ENCODE data around the gene ITGAL. TPM values are rescaled to one million over a fixed set of nuclear protein-coding genes. Genes with fewer than 3 reads are reported as not detected.

Gene ITGAL
- total and polyA plus RNA-seq, 2 of the 8 experiments (the other 6 are each of a cell fraction or from before 2014, with no cell fraction given) = not detected

DNA sequence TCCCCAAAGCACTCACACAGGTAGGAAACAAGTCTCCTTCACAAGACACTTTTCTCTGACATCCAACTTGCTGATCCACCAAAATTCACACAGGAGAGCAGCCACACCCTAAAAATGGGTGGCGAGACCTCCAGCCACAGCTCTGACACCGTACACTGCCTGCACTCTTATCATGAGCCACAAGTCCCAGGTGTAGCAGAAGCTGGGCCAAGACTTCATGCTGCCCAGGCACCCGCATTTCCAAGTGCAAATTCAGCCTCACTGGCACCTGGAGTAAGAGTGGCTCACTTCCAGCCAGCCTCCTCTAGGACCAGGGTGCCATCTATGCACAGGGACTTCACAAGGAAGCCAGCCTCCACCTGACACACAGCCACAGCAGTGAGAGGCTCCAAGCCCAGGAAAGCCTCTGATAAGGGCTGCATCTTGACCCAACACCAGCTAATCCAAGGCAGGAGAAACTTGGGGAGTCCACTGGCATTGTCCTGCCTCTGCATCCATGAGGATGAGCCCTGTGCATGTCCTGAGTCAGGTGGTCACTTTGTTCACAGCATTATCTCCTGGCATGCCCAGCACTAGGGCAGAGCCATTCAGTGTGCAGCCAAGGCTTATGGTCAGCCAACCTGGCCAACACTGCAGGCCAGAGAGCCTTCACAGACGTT, 56.4 kb downstream of the ITGAL start:
- H2BK120ac ChIP-seq (replicated peaks; ENCODE audit: low read depth, low read length) = no peak overlapping the region
- no peak overlapping the region for H4K91ac ChIP-seq (replicated peaks; ENCODE audit: insufficient read length, low read length)
- 0 out of 2 replicates have a peak overlapping the region, but pooled peaks have one; percentile 83 for H2BK15ac ChIP-seq (ENCODE audit: low read length)
- no peak overlapping the region for H3K4me3 ChIP-seq (ENCODE audit: extremely low read depth in 1 of 4, insufficient read depth in 2 of 4, low read depth in 3 of 4, low read length in 4 of 4)
- no peak overlapping the region; a peak in 1 of 4 replicates for H3K4me2 ChIP-seq (ENCODE audit: insufficient read depth in 1 of 2, low read depth in 2 of 2, low read length in 2 of 2)
- no peak overlapping the region for H3K56ac ChIP-seq (replicated peaks; ENCODE audit: insufficient read length, low read depth, low read length)
- 86% methylated on average over 4 of the region's 4 CpGs; no CpG with 5 or more reads in 1 of the 2 experiments for WGBS, 2 experiments (ENCODE audit: extremely low coverage in 1 of 2, insufficient coverage in 1 of 2, insufficient read length in 1 of 2, insufficient replicate concordance in 2 of 2, low coverage in 1 of 2, low lambda C conversion rate in 2 of 2, missing lambda C conversion rate in 1 of 2)
- peaks cover 0 to 18% (median 2%) of the 10 kb centered on the region in 4 experiments; a peak in 2 of 8 replicates for H3K36me3 ChIP-seq (ENCODE audit: control insufficient read depth in 2 of 4, insufficient read depth in 4 of 4, low read length in 3 of 4)
- H3K18ac ChIP-seq (ENCODE audit: extremely low read depth, low read length) = no peak overlapping the region
- no peak overlapping the region for H3K14ac ChIP-seq (ENCODE audit: insufficient read length)
- H3K23me2 ChIP-seq (ENCODE audit: low read depth, low read length) = peaks cover 2% of the 10 kb centered on the region; the same call in 1 of the 2 replicates
- FAIRE-seq (no peak), DNase-seq (ENCODE audit: low read depth in 1 of 2, low spot score in 2 of 2) (no peak)
- no peak overlapping the region for H3K23ac ChIP-seq (ENCODE audit: insufficient read length)
- no peaks in the 10 kb centered on the region for H3K9me3 ChIP-seq (ENCODE audit: insufficient read depth in 2 of 2, low read depth in 1 of 2, low read length in 1 of 2)
- H3K4me1 ChIP-seq (replicated peaks in 1 of 4; ENCODE audit: control insufficient read depth in 3 of 4, insufficient read depth in 4 of 4, low read length in 3 of 4) = peaks cover 5 to 7% (median 6%) of the 10 kb centered on the region in 4 experiments
- POLR2A ChIA-PET (ENCODE audit: partially characterized antibody) = interaction anchor here (1.0 to 3.2 kb wide), 9 partner anchors 10 to 99 kb away, joined by 3 to 20 read pairs (median 3); partner anchors contain the start of genes DCTPP1 and ZNF764
- H3K27ac ChIP-seq (ENCODE audit: low read depth, low read length) = no peak overlapping the region
- H3K79me1 ChIP-seq (ENCODE audit: low read depth, low read length) = peaks cover 2% of the 10 kb centered on the region
- H4K20me1 ChIP-seq (replicated peaks in 1 of 2; ENCODE audit: control insufficient read depth in 1 of 2, insufficient read depth in 2 of 2, low read length in 2 of 2) = peaks cover 0 to 7% of the 10 kb centered on the region in 2 experiments
- no peak overlapping the region for H2AFZ ChIP-seq (ENCODE audit: low read length)
- CTCF ChIA-PET (ENCODE audit: partially characterized antibody) = interaction anchor here (0.6 to 2.9 kb wide), 9 partner anchors 29 to 86 kb away, joined by 3 to 12 read pairs (median 3); partner anchors contain the start of gene ZNF688
- no peak overlapping the region; the same call in 1 of the 2 replicates for H2BK12ac ChIP-seq (ENCODE audit: low read depth, low read length)
- no peak overlapping the region; a peak in 1 of 7 replicates for H3K9ac ChIP-seq (replicated peaks in 1 of 4; ENCODE audit: extremely low read depth in 1 of 4, low read depth in 3 of 4, low read length in 3 of 4)
- H2BK5ac ChIP-seq (ENCODE audit: low read depth, low read length) = no peak overlapping the region
- no peak overlapping the region for H4K5ac ChIP-seq (ENCODE audit: insufficient read length, low read depth, low read length)
- no peak overlapping the region for H2BK20ac ChIP-seq (ENCODE audit: low read length)
- 0 out of 4 replicates have a peak, but pooled peaks cover 0 to 4% of the 10 kb centered on the region in 2 experiments for H3K79me2 ChIP-seq (ENCODE audit: control insufficient read depth in 1 of 2, insufficient read depth in 2 of 2, low read length in 2 of 2)
- no peak overlapping the region; the same call in 1 of the 2 replicates for H4K8ac ChIP-seq (ENCODE audit: extremely low read depth, insufficient read depth, low read length)
- H3K4ac ChIP-seq (replicated peaks; ENCODE audit: insufficient read length, low read depth, low read length) = no peak overlapping the region
- H3K27me3 ChIP-seq (replicated peaks in 1 of 4; ENCODE audit: control insufficient read depth in 3 of 4, extremely low read depth in 1 of 4, insufficient read depth in 3 of 4, low read length in 3 of 4) = no peaks in the 10 kb centered on the region
- 0 out of 2 replicates have a peak overlapping the region, but pooled peaks have one; percentile 88 for H2AK5ac ChIP-seq (ENCODE audit: low read depth, low read length)
- TF ChIP-seq MAFK (IDR thresholded peaks at IDR 0.05; ENCODE audit: low read depth, low read length) (no peak), CTBP2 (IDR thresholded peaks at IDR 0.05; ENCODE audit: borderline replicate concordance, insufficient read depth, insufficient read length, low read length) (no peak), GABPA (IDR thresholded peaks at IDR 0.05; ENCODE audit: borderline replicate concordance, insufficient read depth, low read length) (no peak), CHD1 (IDR thresholded peaks at IDR 0.05; ENCODE audit: low read depth, low read length) (no peak), POU5F1 (IDR thresholded peaks at IDR 0.05; ENCODE audit: low read depth, low read length) (no peak), CREB1 (IDR thresholded peaks at IDR 0.05) (no peak), EGR1 (IDR thresholded peaks at IDR 0.05; ENCODE audit: borderline replicate concordance, low read depth, low read length) (no peak), SRF (IDR thresholded peaks at IDR 0.05; ENCODE audit: low read depth, low read length) (no peak), FOSL1 (IDR thresholded peaks at IDR 0.05; ENCODE audit: insufficient read depth, low read depth, low read length) (no peak), ASH2L (IDR thresholded peaks at IDR 0.05; ENCODE audit: low read length) (no peak), KDM1A (IDR thresholded peaks at IDR 0.05; ENCODE audit: borderline replicate concordance, low read length) (no peak), RXRA (IDR thresholded peaks at IDR 0.05; ENCODE audit: insufficient read depth, low read depth, low read length) (no peak)
